D721Med (cell line): ENCODE data around the gene TUBGCP2.

Experiments
- DNase-seq: peaks from one replicate; pipeline ENCODE4 v3.0.0; 2011; ENCODE audit warnings: low spot score; ENCODE audit not compliant: insufficient read length
- FAIRE-seq: peaks from 2 replicates; lab custom pipeline; 2011; peaks lifted over from hg19 to GRCh38; lab: Jason Lieb, UNC
- TF ChIP-seq, protein P1 (sequence below): IDR thresholded peaks from 2 replicates; pipeline ENCODE4 v1.5.1; 2012; ENCODE audit warnings: mild to moderate bottlenecking, control low read depth; ENCODE audit not compliant: insufficient read depth; ENCODE audit errors: missing control alignments

Gene TUBGCP2, protein sequence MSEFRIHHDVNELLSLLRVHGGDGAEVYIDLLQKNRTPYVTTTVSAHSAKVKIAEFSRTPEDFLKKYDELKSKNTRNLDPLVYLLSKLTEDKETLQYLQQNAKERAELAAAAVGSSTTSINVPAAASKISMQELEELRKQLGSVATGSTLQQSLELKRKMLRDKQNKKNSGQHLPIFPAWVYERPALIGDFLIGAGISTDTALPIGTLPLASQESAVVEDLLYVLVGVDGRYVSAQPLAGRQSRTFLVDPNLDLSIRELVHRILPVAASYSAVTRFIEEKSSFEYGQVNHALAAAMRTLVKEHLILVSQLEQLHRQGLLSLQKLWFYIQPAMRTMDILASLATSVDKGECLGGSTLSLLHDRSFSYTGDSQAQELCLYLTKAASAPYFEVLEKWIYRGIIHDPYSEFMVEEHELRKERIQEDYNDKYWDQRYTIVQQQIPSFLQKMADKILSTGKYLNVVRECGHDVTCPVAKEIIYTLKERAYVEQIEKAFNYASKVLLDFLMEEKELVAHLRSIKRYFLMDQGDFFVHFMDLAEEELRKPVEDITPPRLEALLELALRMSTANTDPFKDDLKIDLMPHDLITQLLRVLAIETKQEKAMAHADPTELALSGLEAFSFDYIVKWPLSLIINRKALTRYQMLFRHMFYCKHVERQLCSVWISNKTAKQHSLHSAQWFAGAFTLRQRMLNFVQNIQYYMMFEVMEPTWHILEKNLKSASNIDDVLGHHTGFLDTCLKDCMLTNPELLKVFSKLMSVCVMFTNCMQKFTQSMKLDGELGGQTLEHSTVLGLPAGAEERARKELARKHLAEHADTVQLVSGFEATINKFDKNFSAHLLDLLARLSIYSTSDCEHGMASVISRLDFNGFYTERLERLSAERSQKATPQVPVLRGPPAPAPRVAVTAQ

DNA sequence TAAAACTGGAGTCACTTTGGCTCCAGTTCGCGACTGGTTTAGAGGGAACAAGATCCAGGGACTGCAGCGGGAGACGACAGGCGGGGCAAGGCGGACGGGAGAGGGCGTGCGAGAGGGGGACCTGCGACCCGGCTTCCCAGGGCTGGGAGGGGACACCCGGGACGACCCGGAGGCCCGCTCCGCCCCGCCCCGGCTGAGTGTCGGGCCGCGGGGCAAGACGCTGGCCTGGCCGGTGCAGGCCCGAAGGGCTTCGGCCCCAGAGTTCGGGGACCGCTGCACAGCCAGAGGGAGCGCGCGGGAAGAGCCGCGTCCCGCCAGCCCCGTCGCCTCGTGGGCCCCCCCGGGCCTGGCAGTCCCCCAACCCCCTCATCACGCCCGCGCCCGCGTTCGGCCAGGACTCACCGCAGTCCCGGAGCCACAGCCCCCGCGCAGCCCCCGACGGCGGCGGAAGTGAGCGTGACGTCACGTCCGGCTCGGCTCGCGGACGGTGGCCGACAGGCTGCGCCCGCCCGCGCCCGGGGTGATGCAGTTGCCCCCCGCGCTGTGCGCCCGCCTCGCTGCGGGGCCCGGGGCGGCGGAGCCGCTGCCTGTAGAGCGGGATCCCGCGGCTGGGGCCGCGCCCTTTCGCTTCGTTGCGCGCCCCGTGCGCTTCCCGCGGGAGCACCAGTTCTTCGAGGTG lies at the start of gene TUBGCP2, which contains the start of gene ZNF511:
Gene TUBGCP2 (minus strand): TSS at position 452 of the 679 bp plus-strand sequence. CDS start 5,931 bp downstream, outside the sequence.
Gene ZNF511 (plus strand): TSS at position 494 of the 679 bp plus-strand sequence. CDS start 30 bp downstream, at position 524.
- TF ChIP-seq, protein P1, sequence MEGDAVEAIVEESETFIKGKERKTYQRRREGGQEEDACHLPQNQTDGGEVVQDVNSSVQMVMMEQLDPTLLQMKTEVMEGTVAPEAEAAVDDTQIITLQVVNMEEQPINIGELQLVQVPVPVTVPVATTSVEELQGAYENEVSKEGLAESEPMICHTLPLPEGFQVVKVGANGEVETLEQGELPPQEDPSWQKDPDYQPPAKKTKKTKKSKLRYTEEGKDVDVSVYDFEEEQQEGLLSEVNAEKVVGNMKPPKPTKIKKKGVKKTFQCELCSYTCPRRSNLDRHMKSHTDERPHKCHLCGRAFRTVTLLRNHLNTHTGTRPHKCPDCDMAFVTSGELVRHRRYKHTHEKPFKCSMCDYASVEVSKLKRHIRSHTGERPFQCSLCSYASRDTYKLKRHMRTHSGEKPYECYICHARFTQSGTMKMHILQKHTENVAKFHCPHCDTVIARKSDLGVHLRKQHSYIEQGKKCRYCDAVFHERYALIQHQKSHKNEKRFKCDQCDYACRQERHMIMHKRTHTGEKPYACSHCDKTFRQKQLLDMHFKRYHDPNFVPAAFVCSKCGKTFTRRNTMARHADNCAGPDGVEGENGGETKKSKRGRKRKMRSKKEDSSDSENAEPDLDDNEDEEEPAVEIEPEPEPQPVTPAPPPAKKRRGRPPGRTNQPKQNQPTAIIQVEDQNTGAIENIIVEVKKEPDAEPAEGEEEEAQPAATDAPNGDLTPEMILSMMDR: peak; percentile 7
- FAIRE-seq (no peak), DNase-seq (no peak)

DNA sequence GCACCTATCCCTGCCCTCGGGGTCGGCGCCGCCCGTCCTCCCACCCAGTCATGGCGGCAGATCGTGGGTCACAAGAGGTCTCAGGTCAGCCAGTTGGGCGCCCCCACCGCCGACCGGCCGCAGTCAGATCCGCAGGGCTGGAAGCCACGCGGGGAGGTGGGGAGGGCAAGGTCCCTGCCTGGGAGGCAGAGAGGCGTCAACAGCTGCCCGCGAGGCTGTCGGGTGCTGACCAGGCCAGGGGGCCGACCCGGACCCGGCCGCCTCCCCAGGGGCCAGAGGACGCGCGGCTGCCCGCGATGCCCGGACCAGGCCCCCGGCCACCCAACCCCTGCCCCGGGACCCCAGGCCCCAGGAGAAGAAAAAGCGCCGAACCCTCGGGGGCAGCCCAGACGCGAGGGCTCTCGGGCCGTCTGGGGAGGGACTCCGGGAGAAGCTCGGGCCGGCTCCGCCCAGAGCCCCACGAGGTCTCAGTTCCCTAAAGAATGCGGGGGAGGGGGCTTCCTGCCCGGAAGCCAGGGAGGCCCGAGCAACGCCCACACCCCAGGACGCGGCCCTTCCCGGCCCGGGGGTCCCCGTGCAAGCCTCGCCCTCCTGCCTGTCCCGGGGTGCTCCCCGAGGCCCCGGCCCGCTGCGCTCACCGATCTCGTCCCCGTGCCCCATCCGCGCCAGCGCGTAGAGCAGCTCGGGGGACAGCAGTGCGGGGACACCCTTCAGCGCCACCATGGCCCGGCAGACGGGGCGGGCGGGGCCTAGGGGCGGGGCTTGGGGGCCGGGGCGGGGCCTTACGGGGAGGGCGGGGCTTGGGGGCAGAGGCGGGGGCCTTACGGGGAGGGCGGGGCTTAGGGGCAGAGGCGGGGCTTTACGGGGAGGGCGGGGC lies 48.9 kb upstream of the TUBGCP2 start, which contains the start of gene FUOM:
Gene FUOM (minus strand): TSS at position 735 of the 877 bp plus-strand sequence. CDS start 12 bp downstream, at position 723.
- no peak for DNase-seq
- FAIRE-seq: no peak
- TF ChIP-seq, protein P1: no peak

DNA sequence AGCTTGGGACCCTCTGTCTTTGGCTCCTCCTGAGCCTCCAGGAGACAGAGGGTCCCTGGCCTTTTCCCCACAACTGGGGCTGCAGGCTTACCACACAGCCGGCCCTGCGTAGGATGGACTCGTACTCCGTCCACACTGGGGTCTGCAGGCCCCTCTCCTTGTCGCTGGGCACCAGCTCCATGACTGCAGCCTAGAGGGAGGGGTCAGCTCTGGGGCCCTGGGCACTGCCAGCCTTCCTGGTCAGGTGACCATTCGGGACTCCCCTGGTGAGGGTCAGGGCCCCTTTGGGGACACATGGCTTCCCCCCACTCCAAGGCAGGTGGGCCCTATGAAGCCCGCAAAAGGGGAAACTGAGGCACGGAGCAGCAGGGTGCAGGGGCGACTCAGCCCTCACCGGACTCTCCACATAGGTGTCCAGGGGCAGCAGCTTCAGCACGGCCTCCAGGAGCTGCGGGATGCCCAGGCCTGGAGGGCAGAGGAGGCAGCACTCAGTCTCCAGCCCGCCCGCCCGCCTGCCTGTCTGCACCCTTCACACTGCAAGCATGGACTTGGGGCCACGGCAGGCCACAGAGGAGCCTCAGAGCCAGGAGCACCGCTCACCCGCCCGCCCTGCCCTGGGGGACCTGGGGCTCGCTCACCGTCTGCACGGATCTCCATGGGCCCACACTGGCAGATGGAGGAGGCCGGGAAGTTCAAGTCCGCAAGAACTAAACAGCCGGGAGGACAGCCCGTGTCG lies 48.0 kb upstream of the TUBGCP2 start:
- FAIRE-seq (no peak), DNase-seq (no peak)
- TF ChIP-seq, protein P1: no peak

DNA sequence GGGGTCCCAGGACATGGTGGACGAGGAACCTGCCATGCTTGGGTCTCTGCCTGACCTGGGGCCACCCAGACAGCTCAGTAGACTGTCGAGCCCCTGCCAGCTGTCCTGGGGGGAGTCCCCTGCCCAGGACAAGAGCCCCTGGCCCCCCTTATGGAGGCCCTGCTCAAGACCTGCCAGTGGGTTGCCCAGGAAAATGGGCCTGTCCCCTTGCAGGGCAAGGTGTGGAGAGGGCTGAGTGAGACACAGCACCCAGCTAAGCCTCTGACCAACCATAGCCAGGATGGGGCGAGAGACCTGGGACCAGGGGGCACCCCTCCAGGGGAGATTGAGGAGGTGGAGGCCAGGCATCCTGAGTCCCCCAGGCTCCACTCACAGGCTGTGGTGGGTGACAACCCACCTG lies 47.3 kb upstream of the TUBGCP2 start:
- TF ChIP-seq, protein P1: no peak
- FAIRE-seq (no peak), DNase-seq (no peak)

DNA sequence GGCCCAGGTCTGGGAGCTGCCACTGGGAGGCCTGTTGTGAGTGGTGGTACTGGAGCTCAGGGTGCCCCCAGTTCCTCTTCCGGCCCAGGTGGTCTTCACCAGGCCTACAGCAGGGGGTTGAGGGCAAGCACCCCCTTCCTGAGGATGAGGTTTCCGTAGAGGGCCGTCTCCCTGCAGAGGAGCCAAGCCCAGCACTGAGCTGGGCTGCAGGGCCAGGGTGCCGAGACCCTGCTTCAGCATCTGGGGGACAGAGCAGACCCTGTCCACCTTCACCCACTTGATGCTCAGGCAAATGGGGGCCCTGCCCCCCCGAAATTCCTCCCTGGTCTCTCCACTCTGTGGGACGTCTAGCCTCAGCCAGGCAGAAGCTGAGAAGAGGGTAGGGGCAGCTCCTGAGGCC lies 46.6 kb upstream of the TUBGCP2 start:
- TF ChIP-seq, protein P1: no peak
- DNase-seq: no peak
- no peak for FAIRE-seq
